ENCODE measurements around the gene DND1. TPM values are rescaled to one million over a fixed set of nuclear protein-coding genes. Genes with fewer than 3 reads are reported as not detected.
"Not testable (repeated sequence)": the region's sequence is repeated elsewhere in the genome, so short reads cannot be mapped to it uniquely, and the experiment has no call there.

The DND1 gene
- polyA plus RNA-seq (ENCODE audit: insufficient read length in 4 of 4), result under 1 TPM in 2 of 4 donors, not detected in 2; 0.14 to 0.29 TPM

DNA sequence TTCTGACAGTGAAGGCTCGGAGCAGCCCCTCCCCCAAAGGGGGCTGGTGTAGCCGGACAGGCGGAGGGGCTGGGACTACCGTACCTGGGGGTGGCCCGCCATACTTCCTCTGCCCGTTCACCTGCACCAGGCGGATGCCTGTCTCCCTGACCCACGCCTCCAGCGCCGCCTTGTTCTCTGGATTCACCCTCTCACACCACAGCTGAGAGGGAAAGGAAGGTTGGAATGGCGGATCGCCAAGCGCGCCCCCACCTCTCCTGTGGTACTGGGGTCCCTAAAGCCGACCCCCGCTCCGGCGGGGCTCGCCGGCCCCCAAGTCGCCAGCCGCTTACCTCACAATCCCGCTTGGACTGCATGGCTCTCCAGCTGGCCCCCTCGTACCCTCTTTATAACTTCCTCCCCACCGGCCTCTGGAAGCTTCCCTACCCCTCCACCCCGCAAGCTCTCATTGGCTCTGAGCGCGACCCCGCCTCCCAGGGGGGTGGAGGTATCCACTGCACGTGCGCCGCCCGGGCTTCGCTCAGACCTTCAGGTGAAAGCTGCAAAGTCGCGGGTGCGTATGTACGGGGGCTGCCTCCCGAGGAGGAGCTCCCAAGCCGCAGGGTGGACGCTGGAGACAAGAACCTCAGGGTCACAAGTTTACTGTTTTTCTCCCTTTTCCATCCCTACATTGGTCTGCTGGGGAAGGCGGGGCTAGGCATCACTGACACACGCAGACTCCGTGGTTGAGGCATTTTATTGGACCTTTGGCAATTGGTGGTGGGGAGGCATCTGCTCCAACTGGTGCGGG, at the start of gene DND1:
DND1 (minus strand) TSS at position 390 of the 790 bp plus-strand sequence; CDS start at position 356, 34 bp downstream.
- DNase-seq (ENCODE audit: low read depth in 4 of 4, low spot score in 3 of 4), result no peak

- DNase-seq (ENCODE audit: low read depth in 4 of 4, low spot score in 3 of 4), result not testable (repeated sequence)
Observed at GRCh38 chr5:140721395-140721794, 48.0 kb upstream of the DND1 start.

DNA sequence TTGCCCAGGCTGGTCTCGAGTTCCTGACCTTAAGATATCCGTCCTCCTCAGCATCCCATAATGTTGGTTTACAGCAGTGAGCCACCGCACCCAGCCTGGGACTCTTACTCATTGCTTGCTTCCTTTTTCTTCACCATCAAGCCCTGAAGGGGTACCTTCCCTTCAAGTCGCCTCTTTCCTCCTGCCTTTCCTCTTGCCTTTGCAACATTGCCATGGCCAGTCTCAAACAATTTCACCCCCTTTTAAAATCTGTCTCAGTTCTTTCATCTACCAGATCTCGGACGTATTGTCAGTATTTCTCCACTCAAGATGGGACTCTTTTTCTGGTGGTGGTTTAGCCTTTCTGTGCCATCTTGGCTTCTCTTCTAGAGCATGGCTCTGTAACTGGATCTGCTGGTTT, 47.4 kb upstream of the DND1 start:
- not testable (repeated sequence) for DNase-seq (ENCODE audit: low read depth in 4 of 4, low spot score in 3 of 4)

DNA sequence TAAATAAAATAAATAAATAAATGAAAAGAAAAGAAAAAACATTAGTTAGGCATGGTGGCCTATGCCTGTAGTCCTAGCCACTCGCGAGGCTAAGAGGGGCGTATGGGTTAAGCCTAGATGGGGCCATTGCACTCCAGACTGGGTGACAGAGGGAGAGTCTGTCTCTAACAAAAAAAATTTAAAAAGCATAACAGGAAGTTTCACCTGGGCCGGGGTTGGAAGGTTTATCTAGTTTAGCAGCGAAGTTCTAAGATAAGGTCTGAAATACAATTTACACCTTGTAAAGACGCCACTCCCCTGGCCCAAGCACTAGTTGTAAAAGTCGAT, 44.9 kb upstream of the DND1 start:
- DNase-seq (ENCODE audit: low read depth in 4 of 4, low spot score in 3 of 4), result no peak

- not testable (repeated sequence) for DNase-seq (ENCODE audit: low read depth in 4 of 4, low spot score in 3 of 4)
Observed at GRCh38 chr5:140716238-140716637, 42.9 kb upstream of the DND1 start.

- no peak for DNase-seq (ENCODE audit: low read depth in 4 of 4, low spot score in 3 of 4)
Observed at GRCh38 chr5:140713562-140714094, 40.3 kb upstream of the DND1 start.

DNA sequence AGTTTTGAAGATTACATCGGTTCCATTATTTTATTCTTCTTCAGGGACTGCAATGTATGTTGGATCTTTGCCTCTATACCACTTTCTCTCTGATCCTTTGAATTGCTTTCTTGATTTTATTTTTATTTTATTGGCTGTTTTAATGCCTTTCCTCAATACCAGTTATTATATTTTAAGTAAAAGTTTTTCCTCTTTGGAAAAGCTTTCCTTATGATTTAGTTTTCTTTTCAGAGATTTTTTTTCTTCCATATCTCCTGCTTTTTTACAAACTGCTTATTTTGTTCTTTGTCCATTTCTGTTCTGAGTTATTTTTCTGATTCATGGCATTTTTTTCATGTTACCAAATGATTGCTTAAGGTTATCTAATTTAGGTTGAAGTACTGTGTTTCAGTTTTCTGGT, 38.4 kb upstream of the DND1 start:
- DNase-seq (ENCODE audit: low read depth in 4 of 4, low spot score in 3 of 4), result no peak

GRCh38 chr5:140710899-140711552, 37.6 kb upstream of the DND1 start:
- peak; percentile 63 to 82 (median 70) for DNase-seq (ENCODE audit: low read depth in 4 of 4, low spot score in 3 of 4)

- not testable (repeated sequence) for DNase-seq (ENCODE audit: low read depth in 4 of 4, low spot score in 3 of 4)
Observed at GRCh38 chr5:140708787-140709186, 35.4 kb upstream of the DND1 start.

DNA sequence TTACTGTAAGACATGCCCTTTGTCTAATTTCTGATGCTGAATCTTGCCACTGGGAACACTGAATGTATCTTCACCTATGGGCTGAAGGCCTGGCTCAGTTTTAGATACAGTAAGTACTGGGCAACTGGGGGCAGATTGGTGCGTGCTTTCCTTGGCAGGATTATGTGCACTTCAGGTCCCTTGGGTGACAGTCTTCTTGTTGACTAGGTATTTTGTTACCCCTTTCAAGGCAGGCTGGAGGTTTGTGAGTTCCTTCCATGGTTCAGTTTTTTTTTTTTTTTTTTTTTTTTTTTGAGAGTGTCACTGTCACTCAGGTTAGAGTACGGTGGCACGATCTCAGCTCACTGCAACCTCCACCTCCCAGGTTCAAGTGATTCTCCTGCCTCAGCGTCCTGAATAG, 34.4 kb upstream of the DND1 start:
- no peak for DNase-seq (ENCODE audit: low read depth in 4 of 4, low spot score in 3 of 4)

GRCh38 chr5:140700177-140701144, 27.1 kb upstream of the DND1 start, which contains the start of gene ZMAT2:
TSS of gene ZMAT2 (plus strand) at chr5:140700447. CDS start at chr5:140700461, 14 bp downstream.
- peak; percentile 84 to 95 (median 92) for DNase-seq (ENCODE audit: low read depth in 4 of 4, low spot score in 3 of 4)

DNA sequence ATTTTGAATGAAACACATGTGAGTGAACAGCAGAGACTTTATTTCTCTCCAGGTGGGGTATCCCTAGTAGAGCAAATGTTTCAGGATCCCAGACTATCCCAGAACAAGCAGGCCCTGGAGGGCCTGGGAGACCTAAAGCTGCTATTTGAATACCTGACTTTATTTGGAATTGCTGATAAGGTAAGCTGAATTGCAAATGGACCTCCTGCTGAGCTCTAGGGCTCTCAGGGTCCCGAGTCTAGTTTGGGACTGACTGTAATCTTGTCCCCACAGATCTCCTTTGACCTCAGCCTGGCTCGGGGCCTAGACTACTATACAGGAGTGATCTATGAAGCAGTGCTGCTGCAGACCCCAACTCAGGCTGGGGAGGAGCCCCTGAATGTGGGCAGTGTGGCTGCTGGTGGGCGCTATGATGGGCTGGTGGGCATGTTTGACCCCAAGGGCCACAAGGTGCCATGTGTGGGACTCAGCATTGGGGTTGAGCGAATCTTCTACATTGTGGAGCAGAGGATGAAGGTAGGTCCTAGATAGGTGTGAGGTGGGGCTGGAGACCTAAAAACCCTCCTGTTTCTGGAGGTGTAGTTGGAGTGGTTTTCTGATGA, 23.6 kb upstream of the DND1 start:
- DNase-seq (ENCODE audit: low read depth in 4 of 4, low spot score in 3 of 4), result no peak

DNA sequence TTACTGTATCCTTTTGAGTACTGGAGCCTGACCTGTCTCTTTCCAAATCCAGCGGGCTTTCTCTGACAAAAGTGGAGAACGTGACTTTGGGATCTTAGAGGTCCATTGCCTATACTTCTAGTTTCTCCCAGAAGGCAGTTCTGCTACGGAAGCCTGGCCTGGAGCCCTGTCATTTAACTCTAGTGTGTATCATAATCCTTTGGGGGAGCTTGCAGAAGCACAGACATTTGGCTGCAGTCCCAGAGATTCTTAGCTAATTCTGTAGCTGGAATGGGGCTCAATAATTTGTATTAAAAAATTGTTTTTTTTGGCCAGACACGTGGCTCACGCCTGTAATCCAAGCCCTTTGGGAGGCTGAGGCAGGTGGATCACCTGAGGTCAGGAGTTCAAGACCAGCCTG, 20.9 kb upstream of the DND1 start:
- DNase-seq (ENCODE audit: low read depth in 4 of 4, low spot score in 3 of 4), result no peak

GRCh38 chr5:140690941-140691924, 17.9 kb upstream of the DND1 start, which contains the start of the genes HARS1 and HARS2:
TSS of gene HARS1 (minus strand) at chr5:140691370. CDS start at chr5:140691304, 66 bp downstream.
TSS of gene HARS2 (plus strand) at chr5:140691455. CDS start at chr5:140691649, 194 bp downstream.
- peak; percentile 73 to 84 (median 80) for DNase-seq (ENCODE audit: low read depth in 4 of 4, low spot score in 3 of 4)

DNA sequence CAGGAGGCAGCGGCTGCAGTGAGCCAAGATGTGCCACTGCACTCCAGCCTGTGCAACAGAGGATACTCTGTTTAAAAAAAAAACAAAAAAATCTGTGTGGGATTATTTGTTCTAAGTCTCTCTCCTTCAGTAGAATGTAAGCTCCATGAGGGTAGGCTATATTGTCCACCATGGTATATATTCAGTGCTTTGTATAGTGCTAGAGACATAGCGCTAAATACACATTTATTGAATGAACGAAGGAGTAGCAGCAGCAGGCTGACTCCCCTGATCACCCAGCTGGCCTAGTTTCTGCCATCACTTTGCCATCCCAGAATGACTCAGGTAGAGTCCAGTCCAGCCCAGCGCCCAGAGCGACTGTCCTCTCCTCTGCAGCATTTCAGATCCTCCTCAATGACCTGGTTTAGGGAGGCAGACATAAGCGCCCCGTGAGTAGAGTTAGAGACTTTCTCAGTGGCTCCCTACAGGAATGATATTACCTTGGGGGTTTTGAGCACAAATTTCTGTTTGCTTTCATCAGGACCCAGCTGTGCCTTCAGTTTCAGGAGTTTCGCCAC, 17.1 kb upstream of the DND1 start:
- DNase-seq (ENCODE audit: low read depth in 4 of 4, low spot score in 3 of 4), result no peak

- DNase-seq (ENCODE audit: low read depth in 4 of 4, low spot score in 3 of 4), result no peak
Observed at GRCh38 chr5:140678993-140679392, 5.6 kb upstream of the DND1 start.

GRCh38 chr5:140677947-140678346, 4.6 kb upstream of the DND1 start:
- no peak for DNase-seq (ENCODE audit: low read depth in 4 of 4, low spot score in 3 of 4)

GRCh38 chr5:140674629-140675028, 1.3 kb upstream of the DND1 start:
- DNase-seq (ENCODE audit: low read depth in 4 of 4, low spot score in 3 of 4), result no peak

Measured in right renal pelvis (tissue), 4 donors.